Stimulated activated CD8-positive, alpha-beta memory T cell treated with anti-CD3 and anti-CD28 coated beads, Interleukin-15, amount 100 ng/mL, for 1 hour (primary cell): Measurements from ENCODE around the gene RIC8A.
A peak's percentile ranks its signal among the peaks of the same experiment; 100 is the strongest.

Source experiments
- DNase-seq: peaks from one replicate; pipeline ENCODE4 v3.0.0-alpha.2; 2020; ENCODE audit warnings: low read depth

Gene RIC8A

GRCh38 chr11:250274-250673, 42.8 kb downstream of the RIC8A start:
- no peak for DNase-seq

DNA sequence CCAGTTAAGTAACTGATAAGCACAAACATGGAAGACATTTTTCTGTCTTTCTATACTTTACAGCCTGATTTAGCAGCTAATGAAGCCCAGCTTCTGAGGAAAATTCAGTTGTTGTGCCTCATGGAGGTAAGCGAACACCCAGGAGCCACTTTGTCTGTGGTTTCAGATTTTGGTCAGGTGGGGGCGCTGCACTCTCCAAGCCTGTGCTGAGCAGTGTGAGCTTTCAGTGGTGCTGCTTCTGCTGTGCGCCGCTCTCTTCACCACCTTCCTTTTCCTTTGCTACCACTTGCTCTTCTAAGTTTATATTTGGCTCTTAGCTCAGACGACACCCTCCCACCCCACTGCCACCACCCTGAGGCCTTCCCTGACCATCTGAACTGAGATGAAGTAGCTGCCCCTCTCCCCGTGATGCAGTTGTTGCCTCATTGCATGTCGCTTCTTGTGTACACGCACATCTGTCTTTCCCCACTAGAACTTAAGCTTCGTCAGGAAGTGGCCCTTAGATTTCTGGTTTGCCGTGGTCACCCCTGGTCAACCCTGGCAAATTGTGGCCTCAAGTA, 43.3 kb downstream of the RIC8A start:
- DNase-seq: peak; percentile 70

DNA sequence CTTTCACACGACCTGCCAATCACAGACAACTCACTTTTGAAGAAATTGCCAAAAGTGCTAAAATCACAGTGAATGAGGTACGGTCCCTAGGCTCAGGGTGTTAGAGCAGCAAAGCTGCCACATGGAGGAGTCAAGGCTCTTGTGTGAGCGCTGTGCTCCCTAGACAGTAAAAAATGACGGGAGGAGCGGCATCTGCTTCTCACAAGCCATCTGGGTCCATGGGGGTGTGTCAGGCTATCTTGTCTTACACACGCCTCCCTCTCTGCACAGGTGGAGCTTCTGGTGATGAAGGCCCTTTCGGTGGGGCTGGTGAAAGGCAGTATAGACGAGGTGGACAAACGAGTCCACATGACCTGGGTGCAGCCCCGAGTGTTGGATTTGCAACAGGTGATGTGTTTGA, 44.0 kb downstream of the RIC8A start:
- DNase-seq: no peak

- no peak for DNase-seq
Measured at GRCh38 chr11:252666-253065, 45.2 kb downstream of the RIC8A start.

DNA sequence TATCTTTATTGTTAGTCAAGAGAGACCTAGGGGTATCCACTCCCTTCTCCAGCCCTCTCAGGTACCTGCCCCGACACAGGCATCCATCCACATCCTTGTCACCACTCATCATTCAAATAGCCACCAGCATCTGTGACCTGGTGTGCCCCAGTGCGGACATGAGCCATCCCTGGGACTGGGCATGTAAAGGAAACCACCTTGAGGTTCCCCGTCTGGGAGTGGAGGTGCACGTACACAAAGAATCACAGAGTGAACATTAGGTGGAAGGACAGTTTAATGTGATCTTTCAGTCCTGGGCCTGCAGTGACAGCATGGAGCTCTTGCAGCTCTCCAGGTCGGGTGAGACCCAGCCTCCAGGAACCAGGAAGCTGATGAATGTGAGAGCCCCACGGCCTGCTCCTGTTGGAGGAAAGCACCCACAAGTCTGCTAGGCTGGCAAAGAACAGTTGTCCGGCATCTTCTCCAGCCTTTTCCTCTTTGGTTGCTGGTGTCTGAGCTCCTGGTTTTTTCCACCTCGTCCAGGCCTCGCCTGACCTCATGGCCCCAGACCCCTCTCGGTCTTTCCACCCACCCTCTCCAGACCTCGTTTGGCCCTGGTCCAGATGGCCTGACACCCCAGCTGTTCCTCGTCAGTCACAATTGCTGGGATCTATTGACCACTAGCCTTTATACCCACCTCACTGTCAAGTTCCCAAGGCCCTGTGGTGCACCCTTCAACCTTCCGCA, 45.8 kb downstream of the RIC8A start:
- DNase-seq: no peak

DNA sequence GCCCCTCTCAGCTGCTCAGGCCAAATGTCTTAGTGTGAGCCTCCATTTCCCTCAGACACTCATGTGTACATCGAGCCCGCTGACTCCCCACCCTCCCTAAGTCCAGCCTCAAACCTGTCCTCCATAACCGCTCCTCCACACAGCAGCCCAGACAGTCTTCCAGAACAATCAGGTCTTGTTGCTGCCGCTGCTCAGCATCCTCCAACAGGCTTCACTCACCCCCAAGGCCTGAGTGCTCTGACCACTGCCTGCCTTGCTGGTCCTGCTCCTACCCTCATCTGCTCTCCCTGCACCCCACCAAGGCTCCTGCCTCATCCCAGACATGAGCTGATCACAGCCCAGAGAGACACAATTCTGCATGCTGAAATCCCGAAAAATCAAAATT, 46.4 kb downstream of the RIC8A start:
- DNase-seq: no peak

- DNase-seq: no peak
Measured at GRCh38 chr11:255176-255575, 47.7 kb downstream of the RIC8A start.

GRCh38 chr11:255816-256215, 48.3 kb downstream of the RIC8A start:
- no peak for DNase-seq

DNA sequence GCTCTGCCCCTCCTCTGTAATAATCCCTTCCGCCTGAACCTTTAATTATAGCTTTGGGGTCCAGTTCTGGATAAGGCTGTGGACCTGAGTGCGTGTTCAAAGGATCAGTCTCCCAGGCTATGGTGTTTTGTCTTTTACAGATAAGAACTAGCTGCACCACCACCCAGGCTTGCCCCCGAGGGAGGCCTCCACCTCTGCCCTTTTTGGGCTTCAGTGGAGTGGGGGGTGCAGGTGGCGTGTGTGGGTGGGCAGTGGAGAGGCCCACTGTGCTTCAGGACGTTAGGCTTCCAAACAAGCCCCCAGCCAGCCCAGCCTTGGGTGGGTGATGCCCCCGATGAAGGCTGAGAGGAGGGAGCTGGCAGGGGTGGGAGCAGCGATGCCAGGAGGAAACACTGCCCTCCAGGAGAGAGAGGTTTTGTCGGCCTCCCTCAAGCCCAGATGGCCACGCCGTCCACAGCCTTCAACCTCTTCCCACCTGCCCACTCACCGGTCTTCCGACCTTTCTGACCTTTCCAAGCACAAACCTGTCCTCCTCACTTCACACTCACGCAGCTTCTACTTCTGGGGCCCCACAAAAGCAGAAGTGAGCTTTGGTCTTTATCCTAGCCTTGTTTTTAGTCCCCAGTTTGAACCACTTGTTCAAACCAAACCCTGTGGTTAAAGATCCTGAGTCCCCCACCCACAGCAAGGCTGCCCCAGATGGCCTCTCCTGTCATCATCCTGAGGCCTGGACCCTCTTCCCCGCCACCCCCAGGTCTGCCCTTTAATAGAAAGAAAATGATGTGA, 49.6 kb downstream of the RIC8A start:
- no peak for DNase-seq

DNA sequence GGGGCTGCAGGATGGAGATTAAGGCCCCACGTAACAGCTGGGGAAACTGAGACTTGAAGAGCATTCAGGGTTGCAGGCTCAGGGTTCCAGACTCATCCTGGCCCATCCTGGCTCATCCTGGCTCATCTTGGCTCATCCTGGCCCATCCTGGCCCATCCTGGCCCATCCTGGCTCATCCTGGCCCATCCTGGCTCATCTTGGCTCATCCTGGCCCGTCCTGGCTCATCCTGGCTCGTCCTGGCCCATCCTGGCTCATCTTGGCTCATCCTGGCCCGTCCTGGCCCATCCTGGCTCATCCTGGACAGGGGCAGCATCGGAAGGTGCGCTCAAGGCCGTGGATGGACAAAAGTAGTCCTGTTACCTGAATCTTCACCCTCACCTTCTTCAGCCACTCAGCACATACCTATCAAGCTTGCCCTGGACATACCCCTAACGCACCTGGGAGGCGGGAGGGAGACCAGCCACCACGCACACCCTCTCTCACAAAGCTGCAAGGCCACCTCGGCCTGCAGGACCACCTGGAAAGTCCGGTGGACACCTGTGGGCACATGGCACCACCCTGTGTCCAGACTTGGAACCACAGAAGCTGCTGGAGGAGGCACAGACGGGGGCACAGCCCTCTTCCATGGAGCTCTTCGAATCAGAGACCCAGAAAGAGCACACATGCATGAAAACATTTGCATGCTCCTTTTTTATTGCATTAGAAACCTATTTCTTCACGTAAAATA, 50.4 kb downstream of the RIC8A start:
- DNase-seq: no peak

- no peak for DNase-seq
Measured at GRCh38 chr11:259413-259812, 51.9 kb downstream of the RIC8A start.

DNA sequence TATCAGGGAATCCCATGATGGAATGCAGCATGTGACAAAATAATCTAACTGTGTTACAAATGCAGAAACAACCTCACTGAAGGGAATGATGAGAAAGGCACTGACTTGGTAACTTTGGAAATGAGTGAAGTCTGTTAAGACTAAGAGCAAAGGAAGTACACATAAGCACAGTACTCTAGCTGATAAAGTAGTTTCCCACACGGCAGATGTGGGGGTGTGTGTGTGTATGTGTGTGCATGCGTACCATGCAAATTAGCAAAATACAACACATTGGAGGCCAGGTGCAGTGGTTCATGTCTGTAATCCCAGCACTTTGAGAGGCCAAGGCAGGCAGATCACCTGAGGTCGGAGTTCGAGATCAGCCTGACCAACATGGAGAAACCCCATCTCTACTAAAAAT, 54.1 kb downstream of the RIC8A start:
- no peak for DNase-seq
